ENCODE results near the gene MYCBPAP.

The MYCBPAP gene

DNA sequence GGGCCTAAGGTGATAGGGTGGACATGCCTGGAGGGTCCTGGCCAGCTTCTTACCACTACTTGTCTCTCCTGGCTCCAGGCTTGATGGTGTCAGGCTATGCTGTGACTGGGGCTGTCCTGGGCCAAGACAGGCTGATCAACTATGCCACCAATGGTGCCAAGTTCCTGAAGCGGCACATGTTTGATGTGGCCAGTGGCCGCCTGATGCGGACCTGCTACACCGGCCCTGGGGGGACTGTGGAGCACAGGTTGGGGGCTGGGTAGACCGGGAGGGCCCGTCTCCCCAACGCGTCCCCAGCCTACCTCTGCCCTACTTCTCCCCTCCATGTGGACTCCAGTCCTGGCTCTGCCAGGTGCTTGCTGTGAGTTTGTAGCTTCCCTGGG is 43.2 kb downstream of the MYCBPAP start:
- peaks cover 11 to 13% of the 10 kb centered on the region in 2 experiments for H3K4me1 ChIP-seq (ENCODE audit: control insufficient read depth in 1 of 2, insufficient read depth in 1 of 2, low read depth in 1 of 2, low read length in 1 of 2)
- no peaks in the 10 kb centered on the region for H3K36me3 ChIP-seq
- peaks cover 5% of the 10 kb centered on the region for H3K27me3 ChIP-seq
- no peaks in the 10 kb centered on the region for H3K9me3 ChIP-seq
- no peak overlapping the region for H3K27ac ChIP-seq
- no peak for TF ChIP-seq CTCF (IDR thresholded peaks at IDR 0.05)
- no peak overlapping the region for H3K4me3 ChIP-seq (ENCODE audit: low read depth in 1 of 2, low read length in 1 of 2)

DNA sequence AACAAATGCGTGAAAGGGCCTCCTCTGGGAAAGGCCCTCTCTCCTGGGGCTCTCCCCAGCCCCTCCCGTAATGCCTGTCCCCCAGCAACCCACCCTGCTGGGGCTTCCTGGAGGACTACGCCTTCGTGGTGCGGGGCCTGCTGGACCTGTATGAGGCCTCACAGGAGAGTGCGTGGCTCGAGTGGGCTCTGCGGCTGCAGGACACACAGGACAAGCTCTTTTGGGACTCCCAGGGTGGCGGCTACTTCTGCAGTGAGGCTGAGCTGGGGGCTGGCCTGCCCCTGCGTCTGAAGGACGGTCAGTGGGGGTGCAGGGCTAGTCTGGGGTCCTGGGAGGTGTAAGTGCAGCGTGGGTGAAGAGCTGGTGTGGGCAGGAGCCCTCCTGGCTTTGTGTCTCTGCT is 43.6 kb downstream of the MYCBPAP start:
- no peak overlapping the region for H3K4me3 ChIP-seq (ENCODE audit: low read depth in 1 of 2, low read length in 1 of 2)
- no peak overlapping the region for H3K27ac ChIP-seq
- H3K4me1 ChIP-seq (ENCODE audit: control insufficient read depth in 1 of 2, insufficient read depth in 1 of 2, low read depth in 1 of 2, low read length in 1 of 2) = peaks cover 7 to 8% of the 10 kb centered on the region in 2 experiments
- H3K9me3 ChIP-seq = no peaks in the 10 kb centered on the region
- TF ChIP-seq CTCF (IDR thresholded peaks at IDR 0.05) = no peak
- peaks cover 5% of the 10 kb centered on the region for H3K27me3 ChIP-seq
- H3K36me3 ChIP-seq = no peaks in the 10 kb centered on the region

DNA sequence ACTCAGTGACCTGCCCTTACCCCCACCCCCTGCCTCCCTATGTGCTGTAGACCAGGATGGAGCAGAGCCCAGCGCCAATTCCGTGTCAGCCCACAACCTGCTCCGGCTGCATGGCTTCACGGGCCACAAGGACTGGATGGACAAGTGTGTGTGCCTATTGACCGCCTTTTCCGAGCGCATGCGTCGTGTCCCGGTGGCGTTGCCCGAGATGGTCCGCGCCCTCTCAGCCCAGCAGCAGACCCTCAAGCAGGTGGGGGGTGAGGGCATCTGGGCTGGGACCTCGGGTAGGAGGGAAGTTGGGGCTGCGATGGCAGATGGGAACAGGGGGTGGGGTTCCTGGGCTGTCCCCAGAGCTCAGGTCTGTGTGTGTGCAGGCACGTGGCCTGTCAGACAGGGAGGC is 46.0 kb downstream of the MYCBPAP start:
- no peaks in the 10 kb centered on the region for H3K36me3 ChIP-seq
- no peak for TF ChIP-seq CTCF (IDR thresholded peaks at IDR 0.05)
- peaks cover 29% of the 10 kb centered on the region for H3K27me3 ChIP-seq
- no peaks in the 10 kb centered on the region for H3K9me3 ChIP-seq
- peaks cover 5% of the 10 kb centered on the region in 2 experiments for H3K4me1 ChIP-seq (ENCODE audit: control insufficient read depth in 1 of 2, insufficient read depth in 1 of 2, low read depth in 1 of 2, low read length in 1 of 2)
- H3K27ac ChIP-seq = no peak overlapping the region
- H3K4me3 ChIP-seq (ENCODE audit: low read depth in 1 of 2, low read length in 1 of 2) = no peak overlapping the region

DNA sequence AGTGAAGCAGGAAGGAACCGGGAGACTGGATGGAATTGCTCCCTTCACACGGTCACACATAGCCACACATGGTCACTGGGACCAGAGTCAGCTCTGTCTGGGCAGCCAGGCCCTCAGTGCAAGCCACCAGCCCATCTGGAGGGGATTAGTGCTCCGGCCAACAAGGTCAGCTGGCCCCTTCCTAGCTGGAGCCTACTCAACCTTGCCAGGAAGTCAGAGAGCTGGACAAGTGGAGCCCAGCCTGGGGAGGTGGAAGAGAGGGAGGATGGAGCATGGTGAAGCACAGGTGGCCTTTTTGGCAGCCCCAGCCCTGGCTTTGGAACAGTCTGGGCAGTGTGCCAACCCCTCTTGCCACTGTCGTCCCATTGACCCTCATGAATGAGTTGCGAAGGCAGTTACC is 48.6 kb downstream of the MYCBPAP start:
- H3K9me3 ChIP-seq = no peaks in the 10 kb centered on the region
- no peak for TF ChIP-seq CTCF (IDR thresholded peaks at IDR 0.05)
- H3K27ac ChIP-seq = no peak overlapping the region
- peaks cover 17 to 31% of the 10 kb centered on the region in 2 experiments for H3K4me1 ChIP-seq (ENCODE audit: control insufficient read depth in 1 of 2, insufficient read depth in 1 of 2, low read depth in 1 of 2, low read length in 1 of 2)
- H3K4me3 ChIP-seq (ENCODE audit: low read depth in 1 of 2, low read length in 1 of 2) = no peak overlapping the region
- H3K36me3 ChIP-seq = no peaks in the 10 kb centered on the region
- H3K27me3 ChIP-seq = peaks cover 55% of the 10 kb centered on the region

- peaks cover 17 to 32% of the 10 kb centered on the region in 2 experiments for H3K4me1 ChIP-seq (ENCODE audit: control insufficient read depth in 1 of 2, insufficient read depth in 1 of 2, low read depth in 1 of 2, low read length in 1 of 2)
- TF ChIP-seq CTCF (IDR thresholded peaks at IDR 0.05) = no peak
- no peak overlapping the region for H3K4me3 ChIP-seq (ENCODE audit: low read depth in 1 of 2, low read length in 1 of 2)
- H3K27ac ChIP-seq = no peak overlapping the region
- no peaks in the 10 kb centered on the region for H3K36me3 ChIP-seq
- H3K9me3 ChIP-seq = no peaks in the 10 kb centered on the region
- peaks cover 63% of the 10 kb centered on the region for H3K27me3 ChIP-seq
Observed at GRCh38 chr17:50557630-50558029, 49.4 kb downstream of the MYCBPAP start.

- H3K4me1 ChIP-seq (ENCODE audit: control insufficient read depth in 1 of 2, insufficient read depth in 1 of 2, low read depth in 1 of 2, low read length in 1 of 2) = peaks cover 17 to 32% of the 10 kb centered on the region in 2 experiments
- TF ChIP-seq CTCF (IDR thresholded peaks at IDR 0.05) = no peak
Observed at GRCh38 chr17:50558091-50558490, 49.9 kb downstream of the MYCBPAP start.

More at GRCh38 chr17:50558091-50558490, 49.9 kb downstream of the MYCBPAP start:
- Histone ChIP-seq H3K36me3 (no peaks in the 10 kb centered on the region), H3K4me3 (ENCODE audit: low read depth in 1 of 2, low read length in 1 of 2) (no peak overlapping the region), H3K9me3 (no peaks in the 10 kb centered on the region), H3K27me3 (peaks cover 67% of the 10 kb centered on the region), H3K27ac (no peak overlapping the region)
